LNCaP clone FGC (cell line): ENCODE data around the gene MTFP1.
"Not testable (repeated sequence)": the region's sequence is repeated elsewhere in the genome, so short reads cannot be mapped to it uniquely, and the experiment has no call there.

Experiments used
- DNase-seq: peaks from one replicate; pipeline ENCODE4 v3.0.0-alpha.2; 2011; ENCODE audit warnings: low read depth
- H3K4me3 ChIP-seq: 2 replicates; pipeline ENCODE4 v1.5.1; 2011; ENCODE audit warnings: mild to moderate bottlenecking, low read depth, low read length, control low read depth
- TF ChIP-seq, protein P1 (sequence below): IDR thresholded peaks from 2 replicates; pipeline ENCODE4 v1.5.1; 2012; ENCODE audit warnings: mild to moderate bottlenecking; ENCODE audit not compliant: control insufficient read depth, insufficient read depth; ENCODE audit errors: extremely low read depth

The MTFP1 gene

DNA sequence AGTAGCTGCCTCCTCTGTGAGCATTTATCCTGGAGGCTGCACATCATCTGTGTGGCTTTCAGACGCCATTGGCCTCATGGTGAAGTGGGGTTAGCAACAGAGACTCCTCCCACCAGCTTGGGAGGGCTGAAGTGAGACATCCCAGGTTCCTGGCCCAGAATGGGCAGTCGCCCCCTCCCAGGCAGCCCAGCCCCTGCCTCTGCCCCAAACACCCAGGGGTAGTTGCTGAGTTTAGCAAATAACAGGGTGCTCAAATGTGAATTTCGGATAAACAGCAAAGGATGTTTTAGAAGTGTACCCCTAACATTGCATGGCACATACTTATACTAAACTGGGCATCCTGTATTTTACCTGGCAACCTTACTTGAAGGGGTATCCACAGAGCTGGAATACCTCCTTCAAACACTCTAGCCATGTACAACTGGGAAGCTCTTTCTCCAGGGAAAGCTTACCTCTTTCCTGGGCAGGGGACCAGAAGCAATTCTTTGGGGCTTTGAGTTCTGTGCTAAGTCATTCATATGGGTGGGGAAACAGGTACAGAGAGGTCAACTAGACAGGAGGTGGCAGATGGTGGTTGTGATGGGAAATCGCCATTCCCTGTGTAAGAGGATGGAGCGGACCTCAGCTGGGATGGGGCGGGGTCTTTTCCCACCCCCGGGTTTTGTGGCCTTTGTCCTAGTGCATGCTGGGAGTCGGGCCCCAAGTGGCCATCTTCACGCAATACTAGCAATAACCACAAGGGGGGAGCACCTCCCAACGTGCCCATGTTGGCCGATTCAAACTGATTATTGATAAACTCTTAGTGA, 19.3 kb downstream of the MTFP1 start:
- no peak for DNase-seq
- no peak overlapping the region for H3K4me3 ChIP-seq
- TF ChIP-seq, protein P1, sequence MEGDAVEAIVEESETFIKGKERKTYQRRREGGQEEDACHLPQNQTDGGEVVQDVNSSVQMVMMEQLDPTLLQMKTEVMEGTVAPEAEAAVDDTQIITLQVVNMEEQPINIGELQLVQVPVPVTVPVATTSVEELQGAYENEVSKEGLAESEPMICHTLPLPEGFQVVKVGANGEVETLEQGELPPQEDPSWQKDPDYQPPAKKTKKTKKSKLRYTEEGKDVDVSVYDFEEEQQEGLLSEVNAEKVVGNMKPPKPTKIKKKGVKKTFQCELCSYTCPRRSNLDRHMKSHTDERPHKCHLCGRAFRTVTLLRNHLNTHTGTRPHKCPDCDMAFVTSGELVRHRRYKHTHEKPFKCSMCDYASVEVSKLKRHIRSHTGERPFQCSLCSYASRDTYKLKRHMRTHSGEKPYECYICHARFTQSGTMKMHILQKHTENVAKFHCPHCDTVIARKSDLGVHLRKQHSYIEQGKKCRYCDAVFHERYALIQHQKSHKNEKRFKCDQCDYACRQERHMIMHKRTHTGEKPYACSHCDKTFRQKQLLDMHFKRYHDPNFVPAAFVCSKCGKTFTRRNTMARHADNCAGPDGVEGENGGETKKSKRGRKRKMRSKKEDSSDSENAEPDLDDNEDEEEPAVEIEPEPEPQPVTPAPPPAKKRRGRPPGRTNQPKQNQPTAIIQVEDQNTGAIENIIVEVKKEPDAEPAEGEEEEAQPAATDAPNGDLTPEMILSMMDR: peak; percentile 78

DNA sequence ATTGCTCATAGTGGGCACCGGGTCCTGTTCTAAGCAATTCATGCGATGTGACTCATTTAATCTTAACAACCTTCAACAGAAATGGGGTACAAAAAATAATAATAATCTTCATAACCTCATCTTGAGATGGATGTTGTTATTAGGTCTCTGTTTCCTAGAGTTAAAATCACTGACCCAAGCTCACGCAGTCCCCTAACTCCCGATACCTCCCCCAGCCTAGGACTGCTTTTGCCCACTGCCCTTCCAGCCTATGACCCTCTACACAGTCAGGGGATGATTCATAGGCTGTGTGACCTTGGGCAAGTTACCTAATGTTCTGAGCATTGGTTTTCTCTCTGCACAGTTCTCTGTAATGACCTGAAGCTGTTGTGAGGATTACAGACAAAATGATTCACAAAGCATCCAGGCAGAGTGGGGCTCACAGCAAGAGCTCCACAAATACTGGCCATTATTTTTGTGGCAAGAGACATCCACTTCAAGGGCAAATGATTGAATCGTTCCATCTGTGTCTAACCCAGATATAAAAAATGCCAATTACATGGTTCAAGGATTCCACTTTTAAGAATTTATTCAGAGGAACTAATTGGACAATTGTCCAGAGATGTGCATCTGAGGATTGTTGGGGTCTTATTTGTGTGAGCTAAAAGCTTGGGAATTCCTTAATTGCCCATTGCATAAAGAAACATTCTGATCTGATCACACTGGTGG, 20.0 kb downstream of the MTFP1 start:
- no peak overlapping the region for H3K4me3 ChIP-seq
- TF ChIP-seq, protein P1: no peak
- no peak for DNase-seq

DNA sequence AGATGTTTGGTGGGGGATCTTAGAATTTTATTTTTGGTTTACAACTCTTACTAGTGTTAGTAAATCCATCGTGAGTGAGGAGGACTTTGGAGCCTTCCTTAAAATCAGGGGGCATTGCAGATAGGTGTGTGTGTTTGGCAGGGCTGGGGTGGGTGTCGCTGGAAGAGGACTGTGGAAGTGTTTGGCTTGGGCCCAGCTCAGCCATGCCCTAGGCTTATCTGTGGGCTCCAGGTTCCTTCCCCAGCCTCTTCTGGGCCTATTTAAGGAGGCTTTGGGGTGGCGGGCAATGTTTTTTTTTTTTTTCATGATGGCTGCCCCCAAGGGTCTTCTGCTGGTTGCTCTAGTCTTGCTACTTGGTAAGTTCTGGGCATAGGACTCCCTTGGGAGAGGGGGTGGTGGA, 22.1 kb downstream of the MTFP1 start:
- DNase-seq: no peak
- H3K4me3 ChIP-seq: no peak overlapping the region
- TF ChIP-seq, protein P1: no peak

DNA sequence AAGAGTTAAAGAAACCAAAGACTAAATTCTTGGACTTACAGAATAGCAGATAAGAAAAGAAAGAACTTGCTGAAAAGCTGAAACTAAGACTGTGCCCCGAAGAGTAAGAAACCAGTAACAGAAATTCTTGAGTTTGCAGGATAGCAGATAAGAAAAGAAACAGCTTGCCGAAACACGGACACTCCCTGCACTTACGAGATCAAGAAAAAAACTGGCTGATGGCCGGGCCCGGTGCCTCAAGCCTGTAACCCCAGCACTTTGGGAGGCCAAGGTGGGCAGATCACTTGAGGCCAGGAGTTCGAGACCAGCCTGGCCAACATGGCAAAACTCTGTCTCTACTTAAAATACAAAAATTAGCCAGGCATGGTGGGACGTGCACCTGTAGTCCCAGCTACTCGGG, 25.9 kb downstream of the MTFP1 start:
- not testable (repeated sequence) for DNase-seq

DNA sequence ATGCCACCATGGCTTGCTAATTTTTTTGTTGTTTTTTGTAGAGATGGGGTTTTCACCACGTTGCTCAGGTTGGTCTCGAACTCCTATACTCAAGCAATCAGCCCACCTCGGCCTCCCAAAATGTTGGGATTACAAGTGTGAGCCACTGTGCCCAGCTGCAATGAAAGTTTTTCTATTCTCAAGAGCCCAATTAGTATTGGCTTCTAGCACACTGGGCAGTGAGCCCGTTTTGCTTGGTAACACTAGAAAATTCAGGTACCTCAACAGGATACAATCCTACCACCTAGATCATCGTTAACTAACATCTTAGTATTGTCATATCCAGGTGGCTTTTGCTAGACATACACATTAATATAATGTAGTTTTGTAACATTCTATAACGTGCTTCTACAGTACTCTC, 27.3 kb downstream of the MTFP1 start:
- no peak for DNase-seq
- TF ChIP-seq, protein P1: no peak
- H3K4me3 ChIP-seq: no peak overlapping the region

More for the DNA sequence above, 25.9 kb downstream of the MTFP1 start:
- not testable (repeated sequence) for H3K4me3 ChIP-seq

DNA sequence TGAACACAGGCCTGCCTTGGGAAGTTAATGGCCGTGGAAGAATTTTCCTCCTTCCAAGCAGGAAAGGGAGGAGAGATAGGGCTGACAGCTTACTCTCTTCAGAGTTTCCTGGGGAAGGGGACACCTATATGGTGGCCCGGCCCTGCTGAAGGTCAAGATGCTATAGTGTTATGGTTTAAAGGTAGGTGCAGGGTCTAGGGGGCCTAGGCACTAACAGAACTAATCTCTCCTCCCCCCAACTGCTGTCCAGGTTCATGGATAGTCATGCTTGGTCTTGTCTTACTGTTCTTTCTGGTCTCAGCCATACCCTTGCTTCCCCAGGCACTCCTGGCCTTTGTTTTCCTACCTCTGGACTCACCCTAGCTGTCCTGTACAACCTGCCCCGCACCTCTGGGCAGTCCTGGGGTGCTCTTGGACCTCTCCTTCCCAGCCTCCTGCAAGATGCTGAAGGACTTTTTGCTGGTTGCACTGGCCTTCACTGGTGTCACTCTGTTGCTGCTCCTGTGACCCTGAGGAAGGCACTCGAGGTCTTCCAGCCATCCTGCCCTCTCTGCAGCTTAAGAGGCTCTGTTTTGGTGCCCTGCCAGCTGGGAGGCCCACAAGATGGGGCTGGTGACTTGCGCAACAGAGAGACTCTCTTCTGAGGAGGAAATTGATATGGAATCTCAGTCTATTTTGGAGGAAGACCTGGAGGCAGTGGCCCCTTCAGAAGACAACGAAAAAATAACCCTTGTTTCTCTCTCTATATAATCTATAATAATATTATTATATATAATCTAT, 28.4 kb downstream of the MTFP1 start:
- TF ChIP-seq, protein P1: no peak
- no peak for DNase-seq
- no peak overlapping the region for H3K4me3 ChIP-seq
